Gastrocnemius medialis (tissue), 4 donors: ENCODE data around the gene C1QTNF1. TPM values are rescaled to one million over a fixed set of nuclear protein-coding genes. Genes with fewer than 3 reads are reported as not detected.
"Not testable (repeated sequence)": the region's sequence is repeated elsewhere in the genome, so short reads cannot be mapped to it uniquely, and the experiment has no call there.

Experiments used
- ATAC-seq, 2 donors: fragments of 150-250 bp; one replicate each; pipeline ENCODE4 v1.9.1; 2016
- DNase-seq, 2 donors: peaks; one replicate each; pipeline ENCODE4 v3.0.0-alpha.2; 2019
- H3K27ac ChIP-seq, 4 donors: fragments of 200-600 bp; sonication (generic); 1 replicate in 1 of 4; 2 replicates in 3 of 4; pipeline ENCODE4 v1.5.1; 2016 to 2018; ENCODE audit warnings: mild to moderate bottlenecking in 2 of 4, moderate library complexity in 1 of 4
- H3K27me3 ChIP-seq, 3 donors: fragments of 200-600 bp; sonication (generic) in 2 of 3; 1 replicate in 1 of 3; 2 replicates in 2 of 3; pipeline versions ENCODE4 v1.5.1 to v1.6.0; 2016 to 2019; ENCODE audit warnings: mild to moderate bottlenecking in 1 of 3, moderate library complexity in 1 of 3
- H3K36me3 ChIP-seq, 2 donors: fragments of 200-600 bp; sonication (generic) in 1 of 2; one replicate each; pipeline ENCODE4 v1.5.1; 2017 to 2018
- H3K4me1 ChIP-seq, 2 donors: fragments of 200-600 bp; sonication (generic) in 1 of 2; one replicate each; pipeline ENCODE4 v1.5.1; 2016 to 2017; ENCODE audit warnings: mild to moderate bottlenecking in 2 of 2
- H3K4me3 ChIP-seq, 4 donors: fragments of 200-600 bp; sonication (generic) in 3 of 4; 1 replicate in 1 of 4; 2 replicates in 3 of 4; pipeline ENCODE4 v1.5.1; 2016 to 2019; ENCODE audit warnings: mild to moderate bottlenecking in 2 of 4
- H3K9me3 ChIP-seq, 3 donors: fragments of 200-600 bp; sonication (generic) in 2 of 3; 1 replicate in 1 of 3; 2 replicates in 2 of 3; pipeline ENCODE4 v1.5.1; 2016 to 2019
- POLR2A ChIP-seq, 2 donors: fragments of 450-650 bp; IDR thresholded peaks; one replicate each; pipeline ENCODE4 v1.6.1; 2017; ENCODE audit warnings: antibody characterized with exemption in 2 of 2, mild to moderate bottlenecking in 2 of 2, moderate library complexity in 2 of 2
- in situ Hi-C, 4 donors: fragments of 200-750 bp; cut with MboI; loops; one replicate each; pipeline versions ENCODE4 v1.15.0 to v1.8.0; 2017; ENCODE audit warnings: low sequenced_read_pairs in 4 of 4
- intact Hi-C: fragments of 100-400 bp; cut with DNase I; formaldehyde crosslinking; loops from one replicate; pipeline ENCODE4 v1.15.1; 2023; ENCODE audit warnings: low total_unique reads
- total RNA-seq, 4 donors: library from RNA; depleted of rRNA; stranded (reverse); fragments of >200 nt; gene quantifications; one replicate each; pipeline versions ENCODE4 v1.1.0 to v1.2.3, GENCODE V29; 2016
- TF ChIP-seq, protein P1 (sequence below), 5 experiments: fragments of 450-650 bp in 3 of 5; fragments of 200-600 bp in 2 of 5; sonication (generic) in 2 of 5; IDR thresholded peaks in 4 of 5; conservative IDR thresholded peaks in 1 of 5; 1 replicate in 4 of 5; 2 replicates in 1 of 5; pipeline ENCODE4 v1.5.1; 2016 to 2019; ENCODE audit warnings: antibody characterized with exemption in 5 of 5, mild to moderate bottlenecking in 3 of 5, moderate library complexity in 3 of 5

Gene C1QTNF1
- total RNA-seq, 4 donors from 2014 or later = 11.1 to 38.6 (median 21.2) TPM

DNA sequence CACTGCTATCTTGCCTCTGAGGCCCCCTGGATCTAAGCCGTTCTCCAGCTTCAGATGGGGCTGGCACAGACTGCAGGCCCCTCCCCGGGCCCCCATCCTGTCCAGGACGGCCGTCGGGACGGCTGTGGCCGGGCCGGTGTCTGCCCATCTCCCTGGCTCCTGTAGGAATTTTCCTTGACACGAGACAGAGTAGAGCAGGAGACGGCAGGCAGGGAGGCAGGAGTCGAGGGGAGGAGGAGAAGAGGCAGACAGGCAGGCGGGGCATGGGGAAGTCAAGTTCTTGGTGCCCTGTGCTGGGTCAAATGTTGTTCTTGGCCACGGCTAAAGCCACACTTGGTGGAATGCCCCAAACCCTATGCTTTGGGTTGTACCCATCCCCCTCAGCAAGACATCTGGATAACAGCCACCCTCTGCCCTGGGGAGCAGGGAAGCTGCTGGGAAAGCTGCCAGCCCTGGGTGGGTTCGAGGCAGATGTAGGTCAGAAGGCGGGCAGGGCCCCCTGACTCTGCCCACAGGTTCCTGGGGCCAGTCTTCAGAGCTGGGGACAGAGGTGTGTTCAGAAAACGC lies 4.0 kb downstream of the C1QTNF1 start:
- DNase-seq (no peak), ATAC-seq (no peak)
- peak overlapping the region in 1 of 4 donors; percentile 67 for H3K4me3 ChIP-seq
- in situ Hi-C loops = no loop called here
- no peaks in the 10 kb centered on the region for H3K9me3 ChIP-seq
- peak overlapping the region; percentile 43 to 83 (median 78) for H3K27ac ChIP-seq
- intact Hi-C loops = no loop called here
- H3K36me3 ChIP-seq = no peaks in the 10 kb centered on the region
- no peaks in the 10 kb centered on the region for H3K27me3 ChIP-seq
- peaks cover 45 to 47% of the 10 kb centered on the region in 2 donors for H3K4me1 ChIP-seq
- TF ChIP-seq, protein P1, sequence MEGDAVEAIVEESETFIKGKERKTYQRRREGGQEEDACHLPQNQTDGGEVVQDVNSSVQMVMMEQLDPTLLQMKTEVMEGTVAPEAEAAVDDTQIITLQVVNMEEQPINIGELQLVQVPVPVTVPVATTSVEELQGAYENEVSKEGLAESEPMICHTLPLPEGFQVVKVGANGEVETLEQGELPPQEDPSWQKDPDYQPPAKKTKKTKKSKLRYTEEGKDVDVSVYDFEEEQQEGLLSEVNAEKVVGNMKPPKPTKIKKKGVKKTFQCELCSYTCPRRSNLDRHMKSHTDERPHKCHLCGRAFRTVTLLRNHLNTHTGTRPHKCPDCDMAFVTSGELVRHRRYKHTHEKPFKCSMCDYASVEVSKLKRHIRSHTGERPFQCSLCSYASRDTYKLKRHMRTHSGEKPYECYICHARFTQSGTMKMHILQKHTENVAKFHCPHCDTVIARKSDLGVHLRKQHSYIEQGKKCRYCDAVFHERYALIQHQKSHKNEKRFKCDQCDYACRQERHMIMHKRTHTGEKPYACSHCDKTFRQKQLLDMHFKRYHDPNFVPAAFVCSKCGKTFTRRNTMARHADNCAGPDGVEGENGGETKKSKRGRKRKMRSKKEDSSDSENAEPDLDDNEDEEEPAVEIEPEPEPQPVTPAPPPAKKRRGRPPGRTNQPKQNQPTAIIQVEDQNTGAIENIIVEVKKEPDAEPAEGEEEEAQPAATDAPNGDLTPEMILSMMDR (IDR thresholded peaks at IDR 0.05 in 4 of 5, conservative IDR thresholded peaks at IDR 0.05 in 1 of 5) = no peak
- TF ChIP-seq POLR2A (IDR thresholded peaks at IDR 0.05) = no peak

DNA sequence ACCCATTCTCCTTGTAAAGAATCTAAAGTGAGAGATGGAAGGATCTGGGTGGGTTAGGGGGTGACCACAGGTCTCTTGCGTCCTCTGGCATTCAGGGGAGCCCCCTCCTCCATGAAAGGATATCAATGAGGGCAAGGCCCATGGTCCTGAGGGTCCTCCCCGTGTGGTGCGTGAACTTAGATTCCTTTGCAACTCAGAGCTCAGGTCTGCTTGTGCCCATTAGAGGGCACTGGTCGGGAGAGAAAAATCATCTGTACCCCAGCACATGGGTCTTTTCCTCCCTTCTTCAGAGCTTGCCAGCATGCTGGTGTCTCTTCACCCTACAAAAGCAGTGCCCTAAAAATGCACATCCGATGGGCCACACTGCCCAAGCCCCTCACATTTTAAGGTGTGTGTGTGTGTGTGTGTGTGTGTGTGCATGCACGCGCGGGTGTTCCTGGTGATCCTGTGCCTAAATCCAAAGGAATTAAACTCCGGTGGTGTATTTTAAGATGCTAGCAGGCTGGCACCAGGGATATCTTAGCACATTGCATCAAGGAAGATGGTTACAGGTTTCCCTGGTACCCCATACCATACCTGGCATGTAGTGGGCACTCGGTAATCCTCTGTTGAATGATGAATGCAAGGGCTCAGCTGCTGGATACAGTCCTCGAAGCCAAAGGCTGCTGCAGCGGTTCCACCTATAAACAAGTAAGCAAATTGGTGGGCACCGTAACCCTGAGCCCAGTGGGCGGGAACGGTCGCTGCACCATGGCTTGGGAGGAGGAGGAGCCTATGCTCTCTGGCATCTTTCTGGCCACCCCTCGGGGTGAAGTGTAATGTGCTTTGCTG lies 4.7 kb downstream of the C1QTNF1 start:
- in situ Hi-C loops (no loop called here), intact Hi-C loops (no loop called here)
- ATAC-seq (no peak), DNase-seq (no peak)
- H3K4me3 ChIP-seq = no peak overlapping the region
- TF ChIP-seq POLR2A (IDR thresholded peaks at IDR 0.05) = no peak
- TF ChIP-seq, protein P1 (IDR thresholded peaks at IDR 0.05 in 4 of 5, conservative IDR thresholded peaks at IDR 0.05 in 1 of 5) = peak in 1 of 5 experiments; percentile 17
- H3K36me3 ChIP-seq = no peaks in the 10 kb centered on the region
- peaks cover 45 to 47% of the 10 kb centered on the region in 2 donors for H3K4me1 ChIP-seq
- H3K9me3 ChIP-seq = no peaks in the 10 kb centered on the region
- no peaks in the 10 kb centered on the region for H3K27me3 ChIP-seq
- H3K27ac ChIP-seq = peak overlapping the region in 3 of 4 donors; percentile 78 to 83 (median 78)

DNA sequence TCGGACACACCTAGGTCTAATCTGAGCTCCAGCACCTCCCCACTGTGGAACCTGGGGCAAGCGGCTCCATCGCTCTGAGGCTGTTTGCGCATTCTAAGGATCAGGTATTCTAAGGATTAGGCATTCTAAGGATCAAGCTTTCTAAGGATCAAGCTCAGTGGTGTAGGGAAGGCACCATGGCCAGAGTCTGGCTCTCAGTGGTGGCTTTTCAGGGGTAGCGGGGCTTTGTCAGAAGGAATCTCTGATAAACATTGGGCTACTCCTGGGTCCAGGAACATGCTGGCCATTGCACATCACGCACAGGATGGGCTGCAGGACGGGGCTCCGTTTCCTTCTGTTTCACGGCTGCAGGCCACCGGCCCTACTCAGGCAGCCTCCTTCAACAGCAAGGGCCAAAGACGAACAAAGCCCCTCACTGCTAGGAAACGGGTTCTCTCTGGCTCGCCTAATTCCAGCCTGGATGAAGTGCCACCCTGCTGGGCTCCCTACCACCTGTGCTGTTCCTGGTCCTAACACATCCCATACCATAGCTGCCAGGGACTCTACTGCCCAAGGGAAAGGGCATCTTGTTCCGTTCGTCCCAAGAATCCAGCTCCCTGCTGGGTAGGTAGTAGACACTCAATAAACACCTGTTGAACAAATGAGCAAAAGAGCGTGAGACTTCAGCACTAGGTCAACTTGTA lies 5.5 kb downstream of the C1QTNF1 start:
- DNase-seq (no peak), ATAC-seq (no peak)
- H3K27me3 ChIP-seq = no peaks in the 10 kb centered on the region
- in situ Hi-C loops (no loop called here), intact Hi-C loops (no loop called here)
- H3K4me3 ChIP-seq = no peak overlapping the region
- no peaks in the 10 kb centered on the region for H3K9me3 ChIP-seq
- peaks cover 48 to 49% of the 10 kb centered on the region in 2 donors for H3K4me1 ChIP-seq
- no peaks in the 10 kb centered on the region for H3K36me3 ChIP-seq
- TF ChIP-seq POLR2A (IDR thresholded peaks at IDR 0.05) = no peak
- TF ChIP-seq, protein P1 (IDR thresholded peaks at IDR 0.05 in 4 of 5, conservative IDR thresholded peaks at IDR 0.05 in 1 of 5) = no peak
- H3K27ac ChIP-seq = peak overlapping the region in 3 of 4 donors; percentile 14 to 78 (median 43)

DNA sequence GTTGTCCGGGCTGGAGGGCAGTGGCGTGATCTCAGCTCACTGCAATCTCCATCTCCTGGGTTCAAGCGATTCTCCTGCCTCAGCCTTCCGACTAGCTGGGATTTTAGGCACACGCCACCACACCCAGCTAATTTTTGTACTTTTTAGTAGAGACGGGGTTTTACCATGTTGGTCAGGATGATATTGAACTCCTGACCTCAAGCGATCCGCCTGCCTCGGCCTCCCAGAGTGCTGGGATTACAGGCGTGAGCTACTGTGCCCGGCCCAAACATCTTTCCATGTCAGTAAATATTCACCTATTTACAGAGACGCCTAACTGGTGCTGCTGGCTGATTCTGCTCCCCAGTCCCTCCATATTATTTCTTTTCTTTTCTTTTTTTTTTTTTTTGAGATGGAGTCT lies 6.7 kb downstream of the C1QTNF1 start:
- H3K27me3 ChIP-seq, H3K36me3 ChIP-seq, H3K9me3 ChIP-seq, DNase-seq, ATAC-seq, in situ Hi-C loops, intact Hi-C loops, H3K4me3 ChIP-seq: not testable (repeated sequence)
- H3K27ac ChIP-seq = peak overlapping the region in 2 of 4 donors; percentile 30 to 78
- H3K4me1 ChIP-seq = peaks cover 39 to 48% of the 10 kb centered on the region in 2 donors
